Measurements from ENCODE around the gene TARS3. TPM values are rescaled to one million over a fixed set of nuclear protein-coding genes. Genes with fewer than 3 reads are reported as not detected.
"Not testable (repeated sequence)": the region's sequence is repeated elsewhere in the genome, so short reads cannot be mapped to it uniquely, and the experiment has no call there.

Gene TARS3
- total and polyA plus RNA-seq, 7 donors: 2.3 to 31.9 (median 20.2) TPM

GRCh38 chr15:101734837-101735236, 10.6 kb upstream of the TARS3 start:
- H3K4me1 ChIP-seq; H3K27ac ChIP-seq; H3K36me3 ChIP-seq; DNase-seq; H3K4me3 ChIP-seq; H3K9me3 ChIP-seq; H3K27me3 ChIP-seq; intact Hi-C loops (cut with DNase I): not testable (repeated sequence)
- WGBS, 2 donors: 96 to 100% methylated on average over 2 of the region's 2 CpGs

- no peak for TF ChIP-seq POLR2A (IDR thresholded peaks at IDR 0.05)
- TF ChIP-seq EP300 (IDR thresholded peaks at IDR 0.05): no peak
- no peak for TF ChIP-seq CTCF (IDR thresholded peaks at IDR 0.05)
- TF ChIP-seq POLR2AphosphoS5 (IDR thresholded peaks at IDR 0.05): no peak
- intact Hi-C loops (cut with DNase I): no loop called here
- no peak for DNase-seq
- H3K36me3 ChIP-seq: no peaks in the 10 kb centered on the region
- H3K27ac ChIP-seq: no peak overlapping the region
- H3K27me3 ChIP-seq: no peaks in the 10 kb centered on the region
- WGBS, 2 donors: 92 to 95% methylated on average over 2 of the region's 2 CpGs
- H3K4me1 ChIP-seq: no peaks in the 10 kb centered on the region
- no peaks in the 10 kb centered on the region for H3K9me3 ChIP-seq
- no peak overlapping the region for H3K4me3 ChIP-seq
These were observed 9.3 kb upstream of the TARS3 start for GRCh38 chr15:101733545-101733944.

GRCh38 chr15:101732772-101733171, 8.5 kb upstream of the TARS3 start:
- 85 to 89% methylated on average over 3 of the region's 3 CpGs for WGBS, 2 donors
- no peak overlapping the region for H3K27ac ChIP-seq
- no peak overlapping the region for H3K4me3 ChIP-seq
- no peak for TF ChIP-seq CTCF (IDR thresholded peaks at IDR 0.05)
- no peak for TF ChIP-seq POLR2A (IDR thresholded peaks at IDR 0.05)
- no peak for DNase-seq
- H3K36me3 ChIP-seq: no peaks in the 10 kb centered on the region
- no peaks in the 10 kb centered on the region for H3K9me3 ChIP-seq
- no peaks in the 10 kb centered on the region for H3K27me3 ChIP-seq
- H3K4me1 ChIP-seq: no peaks in the 10 kb centered on the region
- intact Hi-C loops (cut with DNase I): no loop called here

GRCh38 chr15:101731746-101732145, 7.5 kb upstream of the TARS3 start:
- no peak for DNase-seq
- intact Hi-C loops (cut with DNase I): no loop called here
- no peaks in the 10 kb centered on the region for H3K9me3 ChIP-seq
- H3K27ac ChIP-seq: no peak overlapping the region
- H3K4me3 ChIP-seq: no peak overlapping the region
- no peaks in the 10 kb centered on the region for H3K4me1 ChIP-seq
- TF ChIP-seq POLR2AphosphoS5 (IDR thresholded peaks at IDR 0.05) (no peak), EP300 (IDR thresholded peaks at IDR 0.05) (no peak), CTCF (IDR thresholded peaks at IDR 0.05) (no peak), POLR2A (IDR thresholded peaks at IDR 0.05) (no peak)
- H3K27me3 ChIP-seq: no peaks in the 10 kb centered on the region
- no peaks in the 10 kb centered on the region for H3K36me3 ChIP-seq
- 70 to 79% methylated on average over 6 of the region's 6 CpGs for WGBS, 2 donors

- WGBS, 2 donors: 51 to 78% methylated on average over 1 of the region's 1 CpG
- no peaks in the 10 kb centered on the region for H3K27me3 ChIP-seq
- no peak for TF ChIP-seq CTCF (IDR thresholded peaks at IDR 0.05)
- no peak for TF ChIP-seq POLR2AphosphoS5 (IDR thresholded peaks at IDR 0.05)
- TF ChIP-seq EP300 (IDR thresholded peaks at IDR 0.05): no peak
- TF ChIP-seq POLR2A (IDR thresholded peaks at IDR 0.05): no peak
- intact Hi-C loops (cut with DNase I): no loop called here
- peaks cover 0 to under 1% (median 0%) of the 10 kb centered on the region in 4 donors for H3K36me3 ChIP-seq
- H3K27ac ChIP-seq: no peak overlapping the region
- no peak for DNase-seq
- H3K4me1 ChIP-seq: peaks cover 0 to 14% (median 10%) of the 10 kb centered on the region in 4 donors
- no peak overlapping the region for H3K4me3 ChIP-seq
- H3K9me3 ChIP-seq: no peaks in the 10 kb centered on the region
These were observed 2.9 kb upstream of the TARS3 start for GRCh38 chr15:101727186-101727585.

Data from sigmoid colon (tissue), 7 donors.